Loucy (cell line): ENCODE measurements around the gene CCDC88C.

ENCODE experiments used
- H2AFZ ChIP-seq: fragments of 200-600 bp; sonication (generic); 2 replicates; pipeline ENCODE4 v1.6.0; 2016; ENCODE audit warnings: antibody characterized with exemption, mild to moderate bottlenecking, low read length, moderate library complexity
- H3F3A ChIP-seq: fragments of 200-600 bp; 2 replicates; pipeline ENCODE4 v1.6.0; 2016; ENCODE audit warnings: antibody characterized with exemption, low read depth, mild to moderate bottlenecking
- H3K27me3 ChIP-seq: fragments of 200-600 bp; sonication (generic); 2 replicates; pipeline ENCODE4 v1.6.1; 2014; ENCODE audit warnings: low read length, mild to moderate bottlenecking; ENCODE audit not compliant: insufficient read depth, poor library complexity, severe bottlenecking
- H3K36me3 ChIP-seq: fragments of 200-600 bp; sonication (generic); 2 replicates; pipeline ENCODE4 v1.6.1; 2016; ENCODE audit warnings: low read length; ENCODE audit not compliant: insufficient read depth
- H3K4me1 ChIP-seq: fragments of 200-600 bp; sonication (generic); 2 replicates; pipeline ENCODE4 v1.5.1; 2014; ENCODE audit warnings: low read length, mild to moderate bottlenecking; ENCODE audit not compliant: insufficient read depth, poor library complexity, severe bottlenecking
- H3K4me2 ChIP-seq: fragments of 200-600 bp; sonication (generic); 2 replicates; pipeline ENCODE4 v1.6.0; 2014; ENCODE audit warnings: antibody characterized with exemption, low read length, low read depth, mild to moderate bottlenecking; ENCODE audit not compliant: poor library complexity, severe bottlenecking
- H3K4me3 ChIP-seq: fragments of 200-600 bp; sonication (generic); 2 replicates; pipeline ENCODE4 v1.5.1; 2014; ENCODE audit warnings: low read length, mild to moderate bottlenecking, mixed read lengths; ENCODE audit not compliant: poor library complexity, severe bottlenecking
- H3K79me2 ChIP-seq: fragments of 200-600 bp; sonication (generic); 2 replicates; pipeline ENCODE4 v1.6.1; 2014; ENCODE audit warnings: low read length; ENCODE audit not compliant: insufficient read depth
- H3K9ac ChIP-seq: fragments of 200-600 bp; sonication (generic); 2 replicates; pipeline ENCODE4 v1.6.0; 2014; ENCODE audit warnings: mild to moderate bottlenecking, low read depth, low read length, moderate library complexity; ENCODE audit not compliant: poor library complexity, severe bottlenecking
- H3K9me2 ChIP-seq: fragments of 200-600 bp; sonication (generic); replicated peaks from 2 replicates; pipeline ENCODE4 v1.6.1; 2016; ENCODE audit warnings: low read depth, low read length, mixed read lengths
- H3K9me3 ChIP-seq: fragments of 200-600 bp; sonication (generic); 2 replicates; pipeline ENCODE4 v1.6.1; 2014; ENCODE audit warnings: mild to moderate bottlenecking, antibody characterized with exemption, low read length, low read depth; ENCODE audit not compliant: insufficient read depth
- H4K20me1 ChIP-seq: fragments of 200-600 bp; sonication (generic); 2 replicates; pipeline ENCODE4 v1.6.0; 2014; ENCODE audit warnings: antibody characterized with exemption, low read length, mild to moderate bottlenecking; ENCODE audit not compliant: insufficient read depth, poor library complexity, severe bottlenecking
- CTCF ChIP-seq: fragments of 200-600 bp; sonication (generic); conservative IDR thresholded peaks from 2 replicates; pipeline ENCODE4 v1.5.1; 2014; ENCODE audit warnings: mild to moderate bottlenecking, antibody characterized with exemption, low read length
- EZH2phosphoT487 ChIP-seq: fragments of 200-600 bp; IDR thresholded peaks from 2 replicates; pipeline ENCODE4 v1.6.1; 2018; ENCODE audit warnings: antibody characterized with exemption, mild to moderate bottlenecking, moderate library complexity, borderline replicate concordance

The CCDC88C gene

GRCh38 chr14:91290986-91291385 lies 126.6 kb downstream of the CCDC88C start:
- Histone ChIP-seq H2AFZ (no peak overlapping the region), H3K4me2 (no peak overlapping the region), H3K27me3 (no peaks in the 10 kb centered on the region), H3K9ac (no peak overlapping the region), H3K36me3 (peaks cover 95% of the 10 kb centered on the region), H3K4me1 (no peaks in the 10 kb centered on the region), H3K9me3 (no peaks in the 10 kb centered on the region), H3K4me3 (no peak overlapping the region), H4K20me1 (no peaks in the 10 kb centered on the region), H3K9me2 (no peaks in the 10 kb centered on the region), H3F3A (no peaks in the 10 kb centered on the region), H3K79me2 (no peaks in the 10 kb centered on the region)
- TF ChIP-seq CTCF = no peak
- TF ChIP-seq EZH2phosphoT487 = no peak

DNA sequence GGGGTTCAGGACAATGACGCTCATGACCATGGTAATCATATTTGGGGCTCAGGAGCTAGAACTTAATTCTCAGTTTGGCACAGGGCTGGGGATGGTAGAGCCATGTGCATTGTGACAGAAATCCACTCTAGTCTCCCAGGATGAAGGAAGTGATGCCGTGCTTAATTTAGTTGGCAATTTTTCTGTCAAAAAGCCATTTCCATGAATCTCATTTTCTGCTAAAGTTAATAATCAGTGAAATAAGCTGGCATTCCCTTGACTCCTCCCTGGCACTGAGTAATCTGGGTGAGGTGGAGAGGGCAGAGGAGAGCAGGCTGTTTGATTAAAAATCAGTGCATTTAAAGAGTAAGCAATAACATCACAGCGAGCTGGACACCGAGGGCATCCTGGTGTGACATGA lies 128.2 kb downstream of the CCDC88C start:
- Histone ChIP-seq H4K20me1 (no peaks in the 10 kb centered on the region), H3K9ac (no peak overlapping the region)
- TF ChIP-seq CTCF (no peak), EZH2phosphoT487 (no peak)

GRCh38 chr14:91288876-91289275 lies 128.7 kb downstream of the CCDC88C start:
- H4K20me1 ChIP-seq = no peaks in the 10 kb centered on the region
- peaks cover 10% of the 10 kb centered on the region for H3K4me1 ChIP-seq
- H3K36me3 ChIP-seq = peaks cover 95% of the 10 kb centered on the region
- no peak overlapping the region for H2AFZ ChIP-seq
- H3F3A ChIP-seq = no peaks in the 10 kb centered on the region
- TF ChIP-seq CTCF (no peak), EZH2phosphoT487 (no peak)
- no peak overlapping the region for H3K4me3 ChIP-seq
- H3K9me3 ChIP-seq = no peaks in the 10 kb centered on the region
- no peaks in the 10 kb centered on the region for H3K27me3 ChIP-seq
- no peak overlapping the region for H3K9ac ChIP-seq
- H3K4me2 ChIP-seq = no peak overlapping the region
- H3K9me2 ChIP-seq = no peaks in the 10 kb centered on the region
- H3K79me2 ChIP-seq = no peaks in the 10 kb centered on the region

More for the DNA sequence above, 128.2 kb downstream of the CCDC88C start:
- Histone ChIP-seq H3K4me3 (no peak overlapping the region), H3K9me2 (no peaks in the 10 kb centered on the region), H3F3A (no peaks in the 10 kb centered on the region), H3K79me2 (no peaks in the 10 kb centered on the region), H3K4me2 (no peak overlapping the region), H3K36me3 (peaks cover 95% of the 10 kb centered on the region), H3K4me1 (peaks cover 6% of the 10 kb centered on the region), H2AFZ (no peak overlapping the region), H3K27me3 (no peaks in the 10 kb centered on the region), H3K9me3 (no peaks in the 10 kb centered on the region)
